HepG2 (cell line): ENCODE results near the gene CNP. TPM values are rescaled to one million over a fixed set of nuclear protein-coding genes. Genes with fewer than 3 reads are reported as not detected.
A peak's percentile ranks its signal among the peaks of the same experiment; 100 is the strongest.

Experiments
- CREM ChIP-seq, 2 experiments: sonication (generic) in 1 of 2; formaldehyde crosslinking in 1 of 2; IDR thresholded peaks; 2 replicates each; pipeline versions ENCODE4 v1.4.0 to v1.6.1; 2016 to 2020; ENCODE audit warnings: antibody characterized with exemption in 1 of 2, mild to moderate bottlenecking in 1 of 2, missing genetic modification reagents in 1 of 2
- DR1 ChIP-seq: sonication (generic); formaldehyde crosslinking; IDR thresholded peaks from 2 replicates; pipeline ENCODE4 v1.8.0; 2021; ENCODE audit warnings: mild to moderate bottlenecking, missing genetic modification reagents, inconsistent platforms
- HHEX ChIP-seq: IDR thresholded peaks from 2 replicates; pipeline ENCODE4 v1.6.1; 2016; ENCODE audit warnings: control low read depth
- JARID2 ChIP-seq: sonication (generic); formaldehyde crosslinking; IDR thresholded peaks from 2 replicates; pipeline ENCODE4 v1.8.1; 2023; ENCODE audit warnings: missing genetic modification reagents, inconsistent platforms; ENCODE audit not compliant: insufficient replicate concordance
- KDM1A ChIP-seq: IDR thresholded peaks from 2 replicates; pipeline ENCODE4 v1.6.1; 2016; ENCODE audit warnings: missing compliant biosample characterization
- KMT2B ChIP-seq: IDR thresholded peaks from 2 replicates; pipeline ENCODE4 v1.6.1; 2016; ENCODE audit warnings: missing genetic modification reagents, missing compliant biosample characterization
- MLXIP ChIP-seq: sonication (generic); formaldehyde crosslinking; IDR thresholded peaks from 2 replicates; pipeline ENCODE4 v1.9.0; 2021; ENCODE audit warnings: missing genetic modification reagents, borderline replicate concordance
- NPAS2 ChIP-seq: sonication (generic); formaldehyde crosslinking; IDR thresholded peaks from 2 replicates; pipeline ENCODE4 v1.8.0; 2022; ENCODE audit warnings: mild to moderate bottlenecking, missing genetic modification reagents, borderline replicate concordance
- PAX8 ChIP-seq: sonication (generic); formaldehyde crosslinking; IDR thresholded peaks from 2 replicates; pipeline ENCODE4 v1.8.0; 2022; ENCODE audit warnings: mild to moderate bottlenecking, missing genetic modification reagents, borderline replicate concordance
- REXO4 ChIP-seq: sonication (generic); formaldehyde crosslinking; IDR thresholded peaks from 2 replicates; pipeline ENCODE4 v1.8.0; 2022; ENCODE audit warnings: missing genetic modification reagents, mild to moderate bottlenecking, borderline replicate concordance
- TBP ChIP-seq: sonication (generic); formaldehyde crosslinking; IDR thresholded peaks from 2 replicates; pipeline ENCODE4 v1.5.0; 2020; ENCODE audit warnings: missing genetic modification reagents
- ZBTB33 ChIP-seq: sonication (generic); formaldehyde crosslinking; IDR thresholded peaks from 2 replicates; pipeline ENCODE4 v1.4.0; 2020; ENCODE audit warnings: missing genetic modification reagents
- ZBTB7B ChIP-seq: sonication (generic); formaldehyde crosslinking; IDR thresholded peaks from 2 replicates; pipeline ENCODE4 v1.4.0; 2020; ENCODE audit warnings: missing genetic modification reagents
- ZC3H4 ChIP-seq: sonication (generic); formaldehyde crosslinking; IDR thresholded peaks from 2 replicates; pipeline ENCODE4 v1.4.0; 2020; ENCODE audit warnings: missing genetic modification reagents, borderline replicate concordance
- ZFYVE20 ChIP-seq: sonication (generic); formaldehyde crosslinking; IDR thresholded peaks from 2 replicates; pipeline ENCODE4 v1.8.0; 2023; ENCODE audit warnings: low read depth, mild to moderate bottlenecking, moderate library complexity, missing genetic modification reagents, borderline replicate concordance
- ZMAT3 ChIP-seq: sonication (generic); formaldehyde crosslinking; conservative IDR thresholded peaks from 2 replicates; pipeline ENCODE4 v1.7.0; 2021; ENCODE audit warnings: missing genetic modification reagents
- ZNF616 ChIP-seq: sonication (generic); formaldehyde crosslinking; IDR thresholded peaks from 2 replicates; pipeline ENCODE4 v1.5.0; 2020; ENCODE audit warnings: low read depth, mild to moderate bottlenecking, missing genetic modification reagents
- ZSCAN25 ChIP-seq: sonication (generic); formaldehyde crosslinking; IDR thresholded peaks from 2 replicates; pipeline ENCODE4 v1.8.0; 2022; ENCODE audit warnings: mild to moderate bottlenecking, missing genetic modification reagents
- polyA plus RNA-seq, 8 experiments: library from polyadenylated mRNA; depleted of rRNA in 3 of 8; stranded (reverse) in 7 of 8; unstranded in 1 of 8; fragments of >200 nt; fragmentation: Illumina TruSeq in 4 of 8; extraction: Trizol in 4 of 8; gene quantifications; 2 replicates each; pipeline versions ENCODE4 v1.2.1 to v1.2.3, GENCODE V29; 2011 to 2016; ENCODE audit warnings: low read depth in 4 of 8, missing spikeins in 1 of 8, mixed read lengths in 1 of 8; ENCODE audit not compliant: insufficient read depth in 1 of 8
- total RNA-seq, 5 experiments: library from RNA; depleted of rRNA; stranded (reverse); fragments of >200 nt; fragmentation: Illumina TruSeq; extraction: Trizol; gene quantifications; 2 replicates each; pipeline ENCODE4 v1.2.3, GENCODE V29; 2016; ENCODE audit warnings: low read depth in 1 of 5
- TF ChIP-seq, protein P1 (sequence below): sonication (generic); formaldehyde crosslinking; IDR thresholded peaks from 2 replicates; pipeline ENCODE4 v1.5.1; 2020; ENCODE audit warnings: missing genetic modification reagents, mild to moderate bottlenecking, borderline replicate concordance
- TF ChIP-seq, protein P2 (sequence below): sonication (generic); formaldehyde crosslinking; IDR thresholded peaks from 2 replicates; pipeline ENCODE4 v1.8.1; 2022; ENCODE audit warnings: mild to moderate bottlenecking, missing genetic modification reagents

CNP gene
- total and polyA plus RNA-seq, 2 of the 13 experiments (the other 11 are each of a cell fraction or from before 2014, with no cell fraction given): 97.2 to 161 TPM

GRCh38 chr17:41930009-41930832, 36.4 kb upstream of the CNP start, which contains the start of gene ODAD4 (continued):
- TF ChIP-seq, protein P1, sequence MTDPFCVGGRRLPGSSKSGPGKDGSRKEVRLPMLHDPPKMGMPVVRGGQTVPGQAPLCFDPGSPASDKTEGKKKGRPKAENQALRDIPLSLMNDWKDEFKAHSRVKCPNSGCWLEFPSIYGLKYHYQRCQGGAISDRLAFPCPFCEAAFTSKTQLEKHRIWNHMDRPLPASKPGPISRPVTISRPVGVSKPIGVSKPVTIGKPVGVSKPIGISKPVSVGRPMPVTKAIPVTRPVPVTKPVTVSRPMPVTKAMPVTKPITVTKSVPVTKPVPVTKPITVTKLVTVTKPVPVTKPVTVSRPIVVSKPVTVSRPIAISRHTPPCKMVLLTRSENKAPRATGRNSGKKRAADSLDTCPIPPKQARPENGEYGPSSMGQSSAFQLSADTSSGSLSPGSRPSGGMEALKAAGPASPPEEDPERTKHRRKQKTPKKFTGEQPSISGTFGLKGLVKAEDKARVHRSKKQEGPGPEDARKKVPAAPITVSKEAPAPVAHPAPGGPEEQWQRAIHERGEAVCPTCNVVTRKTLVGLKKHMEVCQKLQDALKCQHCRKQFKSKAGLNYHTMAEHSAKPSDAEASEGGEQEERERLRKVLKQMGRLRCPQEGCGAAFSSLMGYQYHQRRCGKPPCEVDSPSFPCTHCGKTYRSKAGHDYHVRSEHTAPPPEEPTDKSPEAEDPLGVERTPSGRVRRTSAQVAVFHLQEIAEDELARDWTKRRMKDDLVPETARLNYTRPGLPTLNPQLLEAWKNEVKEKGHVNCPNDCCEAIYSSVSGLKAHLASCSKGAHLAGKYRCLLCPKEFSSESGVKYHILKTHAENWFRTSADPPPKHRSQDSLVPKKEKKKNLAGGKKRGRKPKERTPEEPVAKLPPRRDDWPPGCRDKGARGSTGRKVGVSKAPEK (CRISPR knock-in tag): peak; percentile 83; the same call in 1 of the 2 replicates
- TF ChIP-seq JARID2 (CRISPR knock-in tag): peak; percentile 89
- no peak for TF ChIP-seq REXO4
- peak; percentile 68 for TF ChIP-seq ZBTB33 (CRISPR knock-in tag)
- TF ChIP-seq NPAS2: no peak
- TF ChIP-seq DR1 (CRISPR knock-in tag): peak; percentile 73; the same call in 1 of the 2 replicates
- TF ChIP-seq ZNF616 (CRISPR knock-in tag): peak; percentile 84; the same call in 1 of the 2 replicates
- TF ChIP-seq MLXIP: peak; percentile 92; the same call in 1 of the 2 replicates
- TF ChIP-seq KDM1A (CRISPR knock-in tag): peak; percentile 91
- TF ChIP-seq ZFYVE20 (CRISPR knock-in tag): no peak
- peak; percentile 72 for TF ChIP-seq CREM (IDR thresholded peaks at IDR 0.05)
- 0 out of 2 replicates have a peak, but pooled peaks have one; percentile 30 for TF ChIP-seq CREM (CRISPR knock-in tag; IDR thresholded peaks at IDR 0.05)
- TF ChIP-seq ZC3H4 (CRISPR knock-in tag): no peak
- TF ChIP-seq ZSCAN25 (CRISPR knock-in tag): peak; percentile 86
- TF ChIP-seq ZBTB7B (CRISPR knock-in tag): peak; percentile 69
- no peak; the same call in 1 of the 2 replicates for TF ChIP-seq PAX8 (CRISPR knock-in tag)
- TF ChIP-seq HHEX (CRISPR knock-in tag): no peak
- TF ChIP-seq TBP (CRISPR knock-in tag): no peak
- peak; percentile 79; the same call in 1 of the 2 replicates for TF ChIP-seq ZMAT3 (CRISPR knock-in tag)
- TF ChIP-seq, protein P2, sequence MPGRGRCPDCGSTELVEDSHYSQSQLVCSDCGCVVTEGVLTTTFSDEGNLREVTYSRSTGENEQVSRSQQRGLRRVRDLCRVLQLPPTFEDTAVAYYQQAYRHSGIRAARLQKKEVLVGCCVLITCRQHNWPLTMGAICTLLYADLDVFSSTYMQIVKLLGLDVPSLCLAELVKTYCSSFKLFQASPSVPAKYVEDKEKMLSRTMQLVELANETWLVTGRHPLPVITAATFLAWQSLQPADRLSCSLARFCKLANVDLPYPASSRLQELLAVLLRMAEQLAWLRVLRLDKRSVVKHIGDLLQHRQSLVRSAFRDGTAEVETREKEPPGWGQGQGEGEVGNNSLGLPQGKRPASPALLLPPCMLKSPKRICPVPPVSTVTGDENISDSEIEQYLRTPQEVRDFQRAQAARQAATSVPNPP (CRISPR knock-in tag): no peak
- peak; percentile 82 for TF ChIP-seq KMT2B (CRISPR knock-in tag)
